ENCODE measurements around the gene BTBD17.
A peak's percentile ranks its signal among the peaks of the same experiment; 100 is the strongest.

The BTBD17 gene

DNA sequence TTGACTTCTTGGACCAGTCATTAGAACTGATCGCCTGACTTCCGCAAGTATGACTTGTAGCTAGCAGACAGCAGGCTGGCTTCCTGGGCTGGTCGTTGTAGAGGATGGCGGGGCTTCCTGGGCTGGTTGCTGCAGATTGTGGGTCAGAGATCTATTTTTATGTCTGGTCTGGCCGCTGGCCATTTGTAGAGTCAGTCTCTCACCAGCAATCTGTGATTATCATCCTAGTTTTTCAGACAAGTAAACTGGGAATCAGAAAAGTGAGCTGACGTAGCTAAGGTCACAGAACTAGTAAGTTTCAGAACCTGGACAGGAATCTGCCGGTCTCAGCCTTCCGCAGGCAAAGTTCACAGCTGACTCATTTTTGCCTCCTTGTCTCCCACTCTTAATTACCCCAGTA, 24.7 kb upstream of the BTBD17 start:
- no peak for DNase-seq

DNA sequence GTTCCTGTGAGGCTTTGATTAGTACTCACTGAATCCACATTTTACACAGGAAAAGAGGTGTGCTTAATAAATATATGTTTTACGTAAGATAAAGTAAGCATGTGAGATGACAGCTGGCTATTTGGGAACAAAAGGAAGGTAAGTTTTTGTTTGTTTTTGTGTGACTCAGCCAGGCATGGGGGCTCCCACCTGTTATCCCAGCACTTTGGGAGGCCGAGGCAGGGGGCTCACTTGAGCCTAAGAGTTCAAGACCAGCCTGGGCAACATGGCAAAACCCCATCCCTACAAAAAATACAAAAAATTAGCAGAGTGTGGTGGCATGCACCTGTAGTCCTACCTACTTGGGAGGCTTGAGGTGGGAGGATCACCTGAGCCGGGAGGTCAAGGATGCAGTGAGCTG, 23.5 kb upstream of the BTBD17 start:
- DNase-seq = no peak

GRCh38 chr17:74383141-74383540, 21.5 kb upstream of the BTBD17 start:
- no peak for DNase-seq

- no peak for DNase-seq
Measured at GRCh38 chr17:74380959-74381808, 19.5 kb upstream of the BTBD17 start.

- no peak for DNase-seq
Measured at GRCh38 chr17:74380086-74380958, 18.7 kb upstream of the BTBD17 start.

GRCh38 chr17:74379495-74380085, 17.9 kb upstream of the BTBD17 start:
- DNase-seq = peak; percentile 69

DNA sequence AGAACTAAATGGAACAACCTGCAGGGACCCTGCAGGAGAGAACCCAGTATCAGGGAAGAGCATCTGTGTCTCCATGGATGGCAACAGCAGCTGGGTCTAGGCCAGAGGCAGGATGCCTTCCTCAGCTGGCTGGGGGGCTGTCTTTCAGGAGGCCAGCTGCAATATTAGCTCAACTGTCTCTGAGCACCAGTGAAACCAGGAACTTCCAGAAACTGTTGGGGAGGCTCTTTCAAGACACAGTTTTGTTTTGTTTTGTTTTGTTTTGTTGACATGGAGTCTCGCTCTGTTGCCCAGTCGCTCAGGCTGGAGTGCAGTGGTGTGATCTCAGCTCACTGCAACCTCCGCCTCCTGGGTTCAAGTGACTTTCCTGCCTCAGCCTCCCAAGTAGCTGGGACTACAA, 13.2 kb upstream of the BTBD17 start:
- no peak for DNase-seq

- DNase-seq = no peak
Measured at GRCh38 chr17:74373838-74374606, 12.4 kb upstream of the BTBD17 start.

GRCh38 chr17:74372426-74372825, 10.8 kb upstream of the BTBD17 start:
- DNase-seq = no peak

DNA sequence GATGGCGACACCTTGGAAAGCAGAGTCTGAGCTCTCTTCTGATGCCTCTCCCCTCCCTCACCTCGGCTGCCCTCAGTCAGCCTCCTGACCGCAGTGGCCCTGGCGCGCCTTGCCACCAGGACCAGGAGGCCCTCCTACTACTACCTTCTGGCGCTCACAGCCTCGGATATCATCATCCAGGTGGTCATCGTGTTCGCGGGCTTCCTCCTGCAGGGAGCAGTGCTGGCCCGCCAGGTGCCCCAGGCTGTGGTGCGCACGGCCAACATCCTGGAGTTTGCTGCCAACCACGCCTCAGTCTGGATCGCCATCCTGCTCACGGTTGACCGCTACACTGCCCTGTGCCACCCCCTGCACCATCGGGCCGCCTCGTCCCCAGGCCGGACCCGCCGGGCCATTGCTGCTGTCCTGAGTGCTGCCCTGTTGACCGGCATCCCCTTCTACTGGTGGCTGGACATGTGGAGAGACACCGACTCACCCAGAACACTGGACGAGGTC, 10.0 kb upstream of the BTBD17 start:
- no peak for DNase-seq

- no peak for DNase-seq
Measured at GRCh38 chr17:74369665-74370490, 8.2 kb upstream of the BTBD17 start.

GRCh38 chr17:74369221-74369620, 7.6 kb upstream of the BTBD17 start:
- DNase-seq = no peak

DNA sequence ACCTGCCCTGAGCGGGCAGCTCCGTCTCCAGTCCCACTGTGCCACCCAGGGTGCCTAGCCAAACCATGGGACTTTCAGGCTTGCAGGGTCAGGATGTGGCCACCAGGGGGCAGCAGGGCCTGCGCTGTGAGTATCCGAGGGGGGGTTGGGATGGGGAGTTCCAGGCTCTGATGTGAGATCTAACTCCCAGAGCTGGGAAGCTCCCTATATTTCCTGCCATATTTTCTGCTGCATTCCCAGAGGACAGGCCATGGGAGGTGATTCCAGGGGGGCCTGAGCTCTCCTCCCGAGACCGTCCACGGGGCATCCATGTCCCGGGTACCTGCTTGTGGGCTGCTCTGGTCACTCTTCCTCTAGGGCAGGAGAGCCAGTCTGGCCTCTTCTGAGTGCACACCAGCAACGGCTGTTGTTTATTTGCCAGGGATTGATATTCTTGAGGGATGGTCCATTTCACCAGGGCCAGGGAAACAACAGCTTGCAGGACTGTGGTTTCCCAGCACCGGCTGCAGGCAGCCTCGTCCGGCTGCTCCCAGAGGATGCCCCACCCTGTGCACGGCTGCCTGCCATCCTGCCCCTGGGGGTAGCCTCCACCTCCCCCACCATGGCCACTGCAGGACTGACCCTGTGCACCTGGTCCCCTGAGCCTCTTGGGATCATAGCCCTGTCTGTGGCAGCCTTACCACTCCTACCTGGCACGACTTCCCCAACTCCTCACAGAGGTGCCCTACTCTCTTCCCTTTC, 6.8 kb upstream of the BTBD17 start:
- DNase-seq = peak; percentile 49

- no peak for DNase-seq
Measured at GRCh38 chr17:74367206-74367605, 5.5 kb upstream of the BTBD17 start, which contains the start of gene GPR142. GPR142 (plus strand) TSS chr17:74367506; CDS start chr17:74369541, 2,035 bp downstream.

DNA sequence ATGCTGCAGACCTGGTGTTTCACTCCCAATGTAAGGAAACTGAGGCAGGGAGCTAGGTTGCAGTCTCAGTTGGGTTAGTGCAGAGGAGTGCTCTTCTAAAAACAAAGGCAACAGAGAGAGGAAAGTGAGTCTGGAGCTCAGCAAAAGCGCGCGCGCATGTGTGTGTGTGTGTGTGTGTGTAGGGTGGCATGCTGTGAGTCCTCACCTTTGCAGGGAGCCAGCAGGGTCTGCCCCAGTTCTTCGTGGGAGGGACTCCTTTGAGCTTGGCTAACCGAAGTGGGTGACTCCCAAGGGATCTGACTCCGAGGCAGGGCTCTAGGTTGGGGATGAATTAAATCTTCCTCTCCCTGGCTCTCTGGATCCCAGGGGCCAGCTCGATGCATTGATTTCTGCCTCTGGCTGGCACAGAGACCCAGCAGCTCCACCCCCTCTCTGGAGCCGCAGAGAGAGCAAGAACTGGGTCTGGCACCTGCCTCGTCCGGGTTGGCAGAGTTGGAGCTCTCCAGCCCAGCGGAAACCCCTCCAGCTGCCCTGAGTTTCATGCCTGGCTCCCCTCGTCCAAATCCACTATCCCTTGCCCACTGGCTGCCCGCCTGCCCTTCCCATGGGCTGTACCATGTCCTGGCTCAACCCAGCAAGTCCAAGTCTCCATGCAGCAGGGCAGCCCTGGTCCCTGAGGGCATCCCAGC, 1.3 kb upstream of the BTBD17 start:
- no peak for DNase-seq

- no peak for DNase-seq
Measured at GRCh38 chr17:74362069-74362405, 369 bp upstream of the BTBD17 start.

DNA sequence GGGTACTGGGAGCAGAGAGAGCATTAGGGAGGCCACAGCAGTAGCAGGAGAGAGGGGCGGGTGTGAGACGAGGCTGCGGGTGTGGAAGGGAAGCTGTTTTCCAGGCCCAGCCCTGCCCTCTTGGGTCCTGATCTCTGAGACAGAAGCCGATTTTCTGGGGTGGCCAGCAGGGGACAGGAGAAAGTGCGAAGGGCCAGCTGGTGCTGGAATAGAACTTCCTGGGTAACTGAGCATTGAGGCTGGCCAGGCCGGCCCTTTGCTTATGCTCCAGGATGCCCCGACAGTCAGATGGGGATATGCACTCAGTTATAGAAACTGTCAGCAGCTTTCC, 804 bp downstream of the BTBD17 start:
- no peak for DNase-seq

- DNase-seq = no peak
Measured at GRCh38 chr17:74359916-74360315, 1.8 kb downstream of the BTBD17 start.

DNA sequence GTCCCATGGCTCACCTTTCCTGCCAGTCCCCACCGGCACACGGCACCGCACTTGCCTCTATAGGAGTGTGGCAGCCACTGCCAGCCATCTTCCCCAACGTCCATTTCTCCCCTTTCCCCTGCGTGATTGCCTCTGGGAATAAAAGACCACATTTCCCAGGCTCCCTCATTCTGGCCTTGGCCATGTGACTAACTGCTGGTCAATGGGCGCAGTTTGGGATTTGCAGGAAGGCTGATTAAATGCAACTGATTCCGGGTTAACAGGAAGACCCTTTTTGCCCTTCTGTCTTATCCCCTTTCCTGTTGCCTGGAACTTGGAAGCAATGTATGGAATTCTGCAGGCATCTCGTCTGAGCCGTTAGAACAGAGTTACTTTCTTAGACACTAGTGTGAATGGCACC, 3.0 kb downstream of the BTBD17 start:
- DNase-seq = no peak

GRCh38 chr17:74357466-74357809, 4.2 kb downstream of the BTBD17 start:
- DNase-seq = no peak

Data from fibroblast of skin of right quadriceps (primary cell).